SK-N-SH (cell line): ENCODE measurements around the gene TOR1A. TPM values are rescaled to one million over a fixed set of nuclear protein-coding genes. Genes with fewer than 3 reads are reported as not detected.

ENCODE experiments used
- CTCF ChIA-PET: fragments of 300-600, 350-600 bp; formaldehyde crosslinking; extraction: SDS; loops from one replicate; lab custom pipeline; 2021; lab: Yijun Ruan, JAX
- POLR2A ChIA-PET: fragments of 350-600 bp; sonication (Branson Sonifier 250); formaldehyde crosslinking; extraction: SDS; loops from one replicate; lab custom pipeline; 2020; ENCODE audit warnings: antibody characterized with exemption, inconsistent platforms; lab: Yijun Ruan, JAX
- DNase-seq: peaks from one replicate; pipeline ENCODE4 v3.0.0; 2012
- H2AFZ ChIP-seq: fragments of 200-600 bp; sonication (generic); 2 replicates; pipeline ENCODE4 v1.8.1; 2016; ENCODE audit warnings: antibody characterized with exemption, mild to moderate bottlenecking, low read depth
- H3F3A ChIP-seq: fragments of 200-600 bp; sonication (generic); replicated peaks from 2 replicates; pipeline ENCODE3; 2016; ENCODE audit warnings: antibody characterized with exemption, mild to moderate bottlenecking; ENCODE audit not compliant: insufficient read depth
- H3K27ac ChIP-seq, 2 experiments: fragments of 200-500 bp in 1 of 2; fragments of 200-600 bp in 1 of 2; sonication (Bioruptor generic) in 1 of 2; sonication (generic), shearing (Covaris generic) in 1 of 2; 2 replicates each; pipeline versions ENCODE4 v1.5.1 to v1.6.1; 2014 to 2016; ENCODE audit warnings: low read depth in 2 of 2, inconsistent platforms in 1 of 2, low read length in 1 of 2, mild to moderate bottlenecking in 1 of 2, mixed read lengths in 1 of 2
- H3K27me3 ChIP-seq: fragments of 200-600 bp; sonication (generic), shearing (Covaris generic); 2 replicates; pipeline ENCODE4 v1.6.1; 2016; ENCODE audit warnings: mixed run types; ENCODE audit not compliant: insufficient read depth
- H3K36me3 ChIP-seq, 2 experiments: fragments of 200-500 bp in 1 of 2; fragments of 200-600 bp in 1 of 2; sonication (Bioruptor generic) in 1 of 2; sonication (generic) in 1 of 2; replicated peaks in 1 of 2; 2 replicates each; pipeline versions ENCODE3 to v1.5.1; 2014 to 2016; ENCODE audit warnings: low read length in 1 of 2, mild to moderate bottlenecking in 1 of 2; ENCODE audit not compliant: insufficient read depth in 2 of 2, control insufficient read depth in 1 of 2
- H3K4me1 ChIP-seq, 2 experiments: fragments of 200-500 bp in 1 of 2; fragments of 200-600 bp in 1 of 2; sonication (Bioruptor generic) in 1 of 2; sonication (generic), shearing (Covaris generic) in 1 of 2; 2 replicates each; pipeline versions ENCODE4 v1.5.1 to v1.6.1; 2014 to 2016; ENCODE audit warnings: low read depth in 1 of 2, low read length in 1 of 2, mixed run types in 1 of 2; ENCODE audit not compliant: insufficient read depth in 2 of 2, control insufficient read depth in 1 of 2
- H3K4me2 ChIP-seq: fragments of 200-600 bp; sonication (generic), shearing (Covaris generic); 2 replicates; pipeline ENCODE4 v1.6.1; 2017; ENCODE audit warnings: mixed run types
- H3K4me3 ChIP-seq, 2 experiments: fragments of 200-500 bp in 1 of 2; fragments of 200-600 bp in 1 of 2; sonication (Bioruptor generic) in 1 of 2; sonication (generic), shearing (Covaris generic) in 1 of 2; 2 replicates each; pipeline versions ENCODE4 v1.5.1 to v1.8.1; 2014 to 2016; ENCODE audit warnings: low read depth in 2 of 2, inconsistent platforms in 1 of 2, low read length in 1 of 2, mild to moderate bottlenecking in 1 of 2, mixed read lengths in 1 of 2, moderate library complexity in 1 of 2
- H3K79me2 ChIP-seq: fragments of 200-600 bp; sonication (generic); 2 replicates; pipeline ENCODE4 v1.8.1; 2017; ENCODE audit warnings: mild to moderate bottlenecking; ENCODE audit not compliant: insufficient read depth
- H3K9ac ChIP-seq: fragments of 200-600 bp; sonication (generic); 2 replicates; pipeline ENCODE4 v1.6.1; 2017; ENCODE audit warnings: mixed run types
- H3K9me2 ChIP-seq: fragments of 200-600 bp; sonication (generic); 2 replicates; pipeline ENCODE4 v1.6.1; 2017; ENCODE audit warnings: mixed run types
- H3K9me3 ChIP-seq: fragments of 200-600 bp; sonication (generic); 2 replicates; pipeline ENCODE4 v1.6.1; 2017; ENCODE audit warnings: mixed run types, mild to moderate bottlenecking, moderate library complexity
- H4K20me1 ChIP-seq: fragments of 200-600 bp; sonication (generic); 2 replicates; pipeline ENCODE4 v1.6.1; 2017; ENCODE audit warnings: mild to moderate bottlenecking, mixed run types; ENCODE audit not compliant: insufficient read depth
- CHD2 ChIP-seq: fragments of 150-350 bp; IDR thresholded peaks from 2 replicates; pipeline ENCODE4 v1.6.1; 2018; ENCODE audit warnings: low read length; ENCODE audit not compliant: partially characterized antibody
- ELF1 ChIP-seq: IDR thresholded peaks from 2 replicates; pipeline ENCODE4 v1.4.0; 2012
- EP300 ChIP-seq, 2 experiments: IDR thresholded peaks; 2 replicates each; pipeline versions ENCODE4 v1.4.0 to v1.6.1; 2012; ENCODE audit warnings: borderline replicate concordance in 1 of 2, low read depth in 1 of 2, low read length in 1 of 2
- FOSL2 ChIP-seq: IDR thresholded peaks from 2 replicates; pipeline ENCODE4 v1.4.0; 2012; ENCODE audit warnings: low read depth, mild to moderate bottlenecking, moderate library complexity, borderline replicate concordance
- FOXJ3 ChIP-seq: sonication (generic); formaldehyde crosslinking; IDR thresholded peaks from 2 replicates; pipeline ENCODE4 v1.5.1; 2020; ENCODE audit warnings: mild to moderate bottlenecking, missing genetic modification reagents
- FOXM1 ChIP-seq: IDR thresholded peaks from 2 replicates; pipeline ENCODE4 v1.4.0; 2012; ENCODE audit warnings: low read depth, mild to moderate bottlenecking
- GATA2 ChIP-seq: sonication (generic); formaldehyde crosslinking; IDR thresholded peaks from 2 replicates; pipeline ENCODE4 v1.5.0; 2020; ENCODE audit warnings: mild to moderate bottlenecking, missing genetic modification reagents
- JUND ChIP-seq: IDR thresholded peaks from 2 replicates; pipeline ENCODE4 v1.4.0; 2012
- NFIC ChIP-seq: IDR thresholded peaks from 2 replicates; pipeline ENCODE4 v1.4.0; 2012; ENCODE audit warnings: borderline replicate concordance
- PBX3 ChIP-seq: IDR thresholded peaks from 2 replicates; pipeline ENCODE4; 2012
- POLR2AphosphoS5 ChIP-seq: IDR thresholded peaks from 2 replicates; pipeline ENCODE4 v1.6.1; 2012; ENCODE audit warnings: low read depth, low read length
- RAD21 ChIP-seq: IDR thresholded peaks from 2 replicates; pipeline ENCODE4 v1.6.1; 2012; ENCODE audit warnings: mild to moderate bottlenecking, low read length
- RCOR1 ChIP-seq: fragments of 150-350 bp; IDR thresholded peaks from 2 replicates; pipeline ENCODE4 v1.6.1; 2017; ENCODE audit warnings: antibody characterized with exemption, low read length
- REST ChIP-seq: IDR thresholded peaks from 2 replicates; pipeline ENCODE4 v1.6.1; 2012; ENCODE audit warnings: mild to moderate bottlenecking, low read depth, low read length, moderate library complexity
- YY1 ChIP-seq: IDR thresholded peaks from 2 replicates; pipeline ENCODE4 v1.4.0; 2012; ENCODE audit warnings: low read depth, mild to moderate bottlenecking
- WGBS: methylation state at CpG from one replicate; pipeline ENCODE4 v1.1.6; 2017; ENCODE audit warnings: low lambda C conversion rate; 5-methylcytosine and 5-hydroxymethylcytosine counted together
- polyA plus RNA-seq, 3 experiments: library from polyadenylated mRNA; depleted of rRNA; stranded (reverse); fragments of >200 nt; gene quantifications; 2 replicates each; pipeline ENCODE4 v1.2.3, GENCODE V29; 2012
- TF ChIP-seq, protein P1 (sequence below): IDR thresholded peaks from 2 replicates; pipeline ENCODE4 v1.4.0; 2012; ENCODE audit warnings: low read depth, borderline replicate concordance
- TF ChIP-seq, protein P2 (sequence below): fragments of 150-350 bp; IDR thresholded peaks from 2 replicates; pipeline ENCODE4 v1.6.1; 2016; ENCODE audit warnings: mild to moderate bottlenecking, low read depth, low read length
- TF ChIP-seq, protein P3 (sequence below): IDR thresholded peaks from 2 replicates; pipeline ENCODE4 v1.4.0; 2012; ENCODE audit warnings: low read depth

Gene TOR1A
- polyA plus RNA-seq, 1 of the 3 experiments (the other 2 are of a cell fraction) = 85.3 TPM

DNA sequence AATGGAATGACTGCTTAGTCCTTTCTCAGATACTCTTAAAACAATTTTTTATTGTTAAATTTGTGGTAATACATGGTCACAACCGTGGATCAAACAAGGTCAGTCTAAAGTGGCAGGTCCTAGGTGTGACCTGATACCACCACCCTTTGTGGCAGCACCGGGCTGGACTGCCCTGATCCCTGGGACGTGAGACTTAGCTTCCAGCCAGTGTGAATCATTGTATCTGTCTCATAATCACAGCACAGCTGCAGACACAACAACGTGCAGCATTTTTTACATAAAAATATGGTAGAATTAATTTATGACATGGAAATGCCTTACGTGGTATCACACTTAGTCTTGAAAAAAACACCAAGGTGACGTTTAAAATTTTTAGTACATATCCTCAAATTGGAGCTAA lies 13.1 kb downstream of the TOR1A start:
- Histone ChIP-seq H3K79me2 (peaks cover 8% of the 10 kb centered on the region; the same call in 1 of the 2 replicates), H3K36me3 (peaks cover 1 to 58% of the 10 kb centered on the region in 2 experiments), H3K4me2 (no peak overlapping the region), H3K4me3 (no peak overlapping the region), H4K20me1 (no peaks in the 10 kb centered on the region), H3K9ac (no peak overlapping the region)
- CTCF ChIA-PET = interaction anchor here (0.7 to 3.8 kb wide), 5 partner anchors 13 to 232 kb away, joined by 3 to 12 read pairs (median 3); partner anchors contain the start of gene TOR1A
- no peak for TF ChIP-seq JUND
- no peak for TF ChIP-seq FOSL2
- TF ChIP-seq YY1 = no peak
- TF ChIP-seq, protein P1, sequence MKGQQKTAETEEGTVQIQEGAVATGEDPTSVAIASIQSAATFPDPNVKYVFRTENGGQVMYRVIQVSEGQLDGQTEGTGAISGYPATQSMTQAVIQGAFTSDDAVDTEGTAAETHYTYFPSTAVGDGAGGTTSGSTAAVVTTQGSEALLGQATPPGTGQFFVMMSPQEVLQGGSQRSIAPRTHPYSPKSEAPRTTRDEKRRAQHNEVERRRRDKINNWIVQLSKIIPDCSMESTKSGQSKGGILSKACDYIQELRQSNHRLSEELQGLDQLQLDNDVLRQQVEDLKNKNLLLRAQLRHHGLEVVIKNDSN = no peak
- no peak for TF ChIP-seq RCOR1
- TF ChIP-seq, protein P2, sequence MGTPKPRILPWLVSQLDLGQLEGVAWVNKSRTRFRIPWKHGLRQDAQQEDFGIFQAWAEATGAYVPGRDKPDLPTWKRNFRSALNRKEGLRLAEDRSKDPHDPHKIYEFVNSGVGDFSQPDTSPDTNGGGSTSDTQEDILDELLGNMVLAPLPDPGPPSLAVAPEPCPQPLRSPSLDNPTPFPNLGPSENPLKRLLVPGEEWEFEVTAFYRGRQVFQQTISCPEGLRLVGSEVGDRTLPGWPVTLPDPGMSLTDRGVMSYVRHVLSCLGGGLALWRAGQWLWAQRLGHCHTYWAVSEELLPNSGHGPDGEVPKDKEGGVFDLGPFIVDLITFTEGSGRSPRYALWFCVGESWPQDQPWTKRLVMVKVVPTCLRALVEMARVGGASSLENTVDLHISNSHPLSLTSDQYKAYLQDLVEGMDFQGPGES = no peak
- TF ChIP-seq FOXJ3 (CRISPR knock-in tag) = no peak
- TF ChIP-seq EP300 (IDR thresholded peaks at IDR 0.05; ENCODE audit: borderline replicate concordance in 1 of 2, low read depth in 1 of 2, low read length in 1 of 2) = no peak
- no peak for TF ChIP-seq ELF1
- TF ChIP-seq, protein P3, sequence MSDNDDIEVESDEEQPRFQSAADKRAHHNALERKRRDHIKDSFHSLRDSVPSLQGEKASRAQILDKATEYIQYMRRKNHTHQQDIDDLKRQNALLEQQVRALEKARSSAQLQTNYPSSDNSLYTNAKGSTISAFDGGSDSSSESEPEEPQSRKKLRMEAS = no peak
- TF ChIP-seq GATA2 = no peak
- TF ChIP-seq FOXM1 = no peak
- no peak for TF ChIP-seq POLR2AphosphoS5
- TF ChIP-seq CHD2 = no peak
- TF ChIP-seq PBX3 = no peak
- TF ChIP-seq, all 33 proteins: peak for 0
- Histone ChIP-seq H3K9me2 (no peaks in the 10 kb centered on the region), H3K4me1 (peaks cover 0 to 2% of the 10 kb centered on the region in 2 experiments; a peak in 2 of 4 replicates), H3K27ac (no peak overlapping the region), H3K9me3 (no peaks in the 10 kb centered on the region), H3F3A (peaks cover 19% of the 10 kb centered on the region), H2AFZ (no peak overlapping the region), H3K27me3 (no peaks in the 10 kb centered on the region)
- 77% methylated on average over 6 of the region's 6 CpGs for WGBS
- no peak for DNase-seq
- POLR2A ChIA-PET = interaction anchor here (0.6 to 1.2 kb wide), 2 partner anchors 8 to 181 kb away, joined by 3 read pairs; no protein-coding TSS in a partner anchor

- ChIA-PET POLR2A (interaction anchor here (1.2 kb wide), 1 partner anchor 8 kb away, joined by 3 read pairs; no protein-coding TSS in a partner anchor), CTCF (interaction anchor here (0.8 to 3.8 kb wide), 3 partner anchors 19 to 83 kb away, joined by 3 to 12 read pairs (median 3); no protein-coding TSS in a partner anchor)
- Histone ChIP-seq H3K79me2 (peaks cover 14% of the 10 kb centered on the region; the same call in 1 of the 2 replicates), H3K4me3 (no peak overlapping the region), H3K27ac (no peak overlapping the region), H3K27me3 (no peaks in the 10 kb centered on the region), H3K9me3 (no peaks in the 10 kb centered on the region), H3K36me3 (peaks cover 6 to 56% of the 10 kb centered on the region in 2 experiments), H3F3A (peaks cover 21% of the 10 kb centered on the region), H3K4me1 (peaks cover 0 to 8% of the 10 kb centered on the region in 2 experiments; a peak in 2 of 4 replicates), H3K9me2 (no peaks in the 10 kb centered on the region), H3K4me2 (no peak overlapping the region), H3K9ac (no peak overlapping the region), H2AFZ (no peak overlapping the region), H4K20me1 (no peaks in the 10 kb centered on the region)
- WGBS = 92% methylated on average over 5 of the region's 11 CpGs
- no peak for DNase-seq
- no peak for TF ChIP-seq NFIC
- no peak for TF ChIP-seq FOXM1
- no peak for TF ChIP-seq RAD21
- no peak for TF ChIP-seq REST
- peak; percentile 20; the same call in 1 of the 2 replicates for TF ChIP-seq POLR2AphosphoS5
- no peak for TF ChIP-seq PBX3
Observed at GRCh38 chr9:129810116-129810515, 13.8 kb downstream of the TOR1A start.
